Sciatic nerve (tissue), 2 donors: ENCODE results near the gene NDUFC2. TPM values are rescaled to one million over a fixed set of nuclear protein-coding genes. Genes with fewer than 3 reads are reported as not detected.
"Not testable (repeated sequence)": the region's sequence is repeated elsewhere in the genome, so short reads cannot be mapped to it uniquely, and the experiment has no call there.

Experiments
- ATAC-seq: fragments of 200-7000 bp; cut with Tn5 transposase; one replicate; pipeline ENCODE4 v1.9.1; 2020; ENCODE audit warnings: mild to moderate bottlenecking, moderate library complexity
- DNase-seq: peaks from one replicate; pipeline ENCODE4 v3.0.0-alpha.2; 2020; ENCODE audit warnings: low spot score
- intact Hi-C: fragments of 100-400 bp; cut with DNase I; formaldehyde crosslinking; loops from one replicate; pipeline ENCODE4 v1.14.2; 2022
- total RNA-seq: library from RNA; stranded (reverse); fragmentation: NEBNext Ultra II Directional; extraction: Animal tissue kit (Norgen Biotek cat#: 25700); gene quantifications from one replicate; pipeline ENCODE4 v1.2.1, GENCODE V29; 2021
- donor health status: DM: no; HTN: no; CAD: no.
- donor health status: DM: no; HTN: no; CAD: no.

Gene NDUFC2
- total RNA-seq, 1 donor from 2014 or later: 123 TPM

DNA sequence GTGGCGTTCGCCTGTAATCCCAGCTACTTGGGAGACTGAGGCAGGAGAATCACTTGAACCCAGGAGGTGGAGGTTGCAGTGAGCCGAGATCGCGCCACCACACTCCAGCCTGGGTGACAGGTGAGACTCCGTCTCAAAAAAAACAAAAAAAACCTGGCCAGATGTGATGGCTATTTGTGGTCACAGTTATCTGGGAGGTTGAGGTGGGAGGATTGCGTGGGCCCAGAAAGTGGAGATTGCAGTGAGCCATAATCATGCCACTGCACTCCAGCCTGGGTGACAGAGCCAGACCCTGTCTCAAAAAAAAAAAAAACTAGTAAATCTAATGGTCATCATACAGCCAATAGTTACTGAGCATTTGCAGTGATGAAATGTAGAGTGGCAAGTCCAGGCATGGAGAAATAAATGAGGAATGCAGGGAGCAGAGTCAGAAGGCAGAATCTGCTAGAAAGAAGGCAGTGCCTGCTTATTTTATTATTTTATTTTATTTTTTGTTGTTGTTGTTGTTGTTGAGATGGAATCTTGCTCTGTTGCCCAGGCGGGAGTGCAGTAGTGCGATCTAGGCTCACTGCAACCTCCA lies 19.8 kb downstream of the NDUFC2 start:
- intact Hi-C loops, ATAC-seq, DNase-seq: not testable (repeated sequence)

DNA sequence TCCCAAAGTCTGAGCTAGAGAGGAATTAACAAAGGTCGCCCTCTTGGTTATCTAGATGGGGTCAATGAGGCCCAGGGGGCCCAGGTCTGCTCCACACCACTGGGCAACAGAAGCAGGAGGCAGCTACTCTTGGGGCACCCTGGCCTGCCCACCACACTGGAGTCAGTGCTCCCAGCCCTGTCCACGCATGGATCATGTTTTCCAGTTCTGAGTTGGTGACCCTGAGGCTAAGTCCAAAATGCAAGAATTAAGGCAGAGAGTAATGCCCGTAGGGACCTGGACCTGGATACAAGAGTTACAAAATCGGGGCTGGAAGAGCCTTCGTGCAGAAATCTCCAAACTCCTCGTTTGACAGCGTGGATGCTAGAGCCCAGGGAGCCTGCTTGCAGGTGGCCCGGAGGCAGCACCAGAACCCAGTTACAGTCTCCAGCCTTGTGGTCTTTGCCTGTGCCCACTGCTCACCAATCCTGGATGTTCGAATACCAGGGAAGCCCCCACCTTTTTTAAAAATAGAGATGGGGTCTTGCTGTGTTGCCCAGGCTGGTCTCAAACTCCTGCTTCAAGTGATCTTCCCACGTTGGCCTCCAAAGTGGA lies 22.1 kb downstream of the NDUFC2 start:
- intact Hi-C loops: no loop called here
- DNase-seq (no peak), ATAC-seq (no peak)

DNA sequence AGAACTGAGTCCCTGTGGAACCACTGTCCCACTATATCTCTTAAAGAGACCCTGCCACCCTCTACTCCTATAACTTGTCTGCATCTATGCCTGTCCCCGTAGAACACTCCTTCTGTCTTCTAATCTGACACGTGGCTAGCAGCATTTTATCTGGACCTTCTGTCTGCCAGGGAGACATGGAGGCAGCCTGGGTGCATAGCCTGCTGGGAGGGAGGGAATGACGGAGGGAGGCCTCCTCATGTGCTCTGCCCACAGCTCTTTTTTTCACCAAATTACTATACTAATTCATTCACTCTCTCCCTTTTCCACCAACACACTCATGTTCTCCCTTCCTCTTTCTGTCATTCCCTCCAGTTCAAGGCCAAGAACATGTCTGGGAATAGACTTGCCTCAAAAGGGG lies 23.6 kb downstream of the NDUFC2 start:
- DNase-seq: no peak
- intact Hi-C loops: no loop called here
- ATAC-seq: no peak

DNA sequence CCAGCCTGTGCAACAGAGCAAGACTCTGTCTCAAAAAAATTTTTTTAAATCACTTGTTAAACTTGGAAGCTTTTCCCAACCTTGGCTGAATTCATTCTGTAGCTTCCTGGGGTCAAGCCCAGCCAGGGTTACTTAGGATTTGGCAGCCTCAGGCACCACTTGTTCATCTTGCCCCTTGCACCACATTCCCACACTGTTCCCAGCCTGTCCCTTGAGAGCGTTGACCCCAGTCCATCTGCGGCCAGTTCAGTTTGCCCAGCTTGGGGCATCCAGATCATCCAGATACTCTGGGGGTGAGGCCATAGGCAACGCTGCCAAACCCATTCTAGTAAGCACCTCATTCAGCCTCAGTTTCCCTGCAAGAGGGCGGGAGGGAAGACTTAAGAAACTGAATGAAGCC lies 24.7 kb downstream of the NDUFC2 start:
- intact Hi-C loops: no loop called here
- peak; percentile 36 for ATAC-seq
- no peak for DNase-seq

DNA sequence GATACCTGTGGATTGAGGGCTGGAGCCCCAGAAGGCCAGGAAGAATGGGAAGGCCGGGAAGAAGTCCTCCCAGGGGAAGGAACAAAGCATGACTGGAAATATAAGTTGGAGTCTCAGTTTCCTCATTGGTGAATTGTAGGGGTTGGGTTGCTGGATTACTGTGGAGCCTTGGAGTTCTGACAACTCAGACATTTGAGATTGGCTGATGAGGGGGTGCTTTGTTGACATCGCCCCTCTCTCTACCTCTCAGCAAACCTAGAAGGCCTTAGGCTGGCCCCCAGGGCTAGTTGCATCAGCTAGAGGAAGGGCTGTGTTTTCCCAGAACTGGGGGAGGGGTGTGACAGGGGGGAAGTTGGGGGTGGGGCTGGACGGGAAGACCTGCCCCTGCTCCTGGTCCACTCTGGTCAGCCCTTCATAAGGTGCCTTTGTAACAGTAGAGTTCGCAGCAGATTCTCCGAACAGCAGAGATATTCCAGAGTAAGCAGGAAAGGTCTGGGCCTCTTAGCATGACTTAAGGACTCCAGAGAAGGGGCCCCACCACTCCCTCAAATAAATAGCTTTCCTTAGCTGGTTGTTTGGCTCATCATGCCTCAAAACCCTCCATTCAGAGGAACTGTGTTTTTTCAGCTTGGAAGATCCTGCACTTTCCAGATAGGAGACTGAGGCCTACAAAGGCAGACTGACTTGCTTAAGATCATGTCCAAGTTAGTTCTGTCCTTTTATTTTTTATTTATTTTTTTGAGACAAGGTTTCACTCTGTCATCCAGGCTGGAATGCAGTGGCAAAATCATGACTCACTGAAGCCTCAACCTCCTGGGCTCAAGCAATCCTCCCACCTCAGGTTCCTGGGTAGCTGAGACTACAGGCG lies 28.5 kb downstream of the NDUFC2 start:
- intact Hi-C loops: no loop called here
- ATAC-seq: no peak
- DNase-seq: no peak

DNA sequence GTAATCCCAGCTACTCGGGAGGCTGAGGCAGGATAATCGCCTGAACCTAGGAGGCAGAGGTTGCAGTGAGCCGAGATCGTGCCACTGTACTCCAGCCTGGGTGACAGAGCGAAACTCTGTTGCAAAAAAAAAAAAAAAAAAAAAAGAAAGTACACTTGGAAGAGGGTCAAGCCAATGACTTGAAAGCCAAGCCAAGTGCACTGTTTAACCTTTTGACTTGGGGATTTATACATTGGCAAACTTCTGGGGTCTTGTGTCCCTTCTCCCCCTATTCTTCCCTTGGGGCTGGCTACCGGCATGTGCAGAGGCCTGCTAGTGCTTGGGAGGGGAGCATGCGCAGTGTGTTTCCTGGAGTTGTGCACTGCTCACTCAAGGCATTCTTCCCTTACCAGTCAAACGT lies 30.3 kb downstream of the NDUFC2 start:
- intact Hi-C loops: loop anchor here (10.0 kb wide), 1 partner anchor 55 kb away; the partner anchor contains the start of gene INTS4
- ATAC-seq (no peak), DNase-seq (no peak)

DNA sequence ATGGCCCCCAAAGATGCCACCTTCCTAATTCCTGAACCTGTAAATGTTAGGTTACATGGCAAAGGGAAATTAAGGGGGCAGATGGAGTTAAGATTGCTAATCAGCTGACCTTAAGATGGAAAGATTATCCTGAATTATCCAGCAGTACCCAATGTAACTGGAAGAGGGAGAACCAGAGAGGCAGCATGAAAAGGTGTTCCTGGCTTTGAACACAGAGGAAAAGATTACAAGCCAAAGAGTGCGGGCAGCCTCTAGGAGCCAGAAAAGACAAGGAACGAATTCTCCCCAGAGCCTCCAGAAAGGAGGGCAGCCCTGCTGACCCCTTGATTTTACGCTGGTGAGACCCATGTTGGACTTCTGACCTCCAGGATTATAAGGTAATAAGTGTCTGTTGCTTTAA lies 31.1 kb downstream of the NDUFC2 start:
- intact Hi-C loops: loop anchor here (10.0 kb wide), 1 partner anchor 54 kb away; the partner anchor contains the start of gene INTS4
- DNase-seq (no peak), ATAC-seq (no peak)

DNA sequence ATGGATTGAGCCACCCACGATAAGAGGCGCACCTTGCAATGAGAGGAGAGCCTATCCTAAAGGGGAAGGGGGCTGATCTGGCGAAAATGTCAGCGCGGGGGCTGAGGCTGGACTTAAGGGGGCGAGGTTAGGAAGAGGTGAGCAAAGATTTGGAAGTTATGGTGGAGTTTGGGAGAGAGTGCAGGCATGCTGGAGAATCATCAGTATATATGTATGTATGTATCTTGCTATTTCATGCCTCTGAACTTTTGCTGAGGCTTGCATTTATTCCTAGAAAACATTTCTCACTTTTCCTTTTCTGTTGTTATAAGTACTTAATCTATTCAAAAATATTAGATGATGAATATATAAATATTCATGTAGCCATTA lies 33.2 kb downstream of the NDUFC2 start:
- DNase-seq (no peak), ATAC-seq (no peak)
- intact Hi-C loops: loop anchor here (10.0 kb wide), 1 partner anchor 52 kb away; the partner anchor contains the start of gene INTS4

DNA sequence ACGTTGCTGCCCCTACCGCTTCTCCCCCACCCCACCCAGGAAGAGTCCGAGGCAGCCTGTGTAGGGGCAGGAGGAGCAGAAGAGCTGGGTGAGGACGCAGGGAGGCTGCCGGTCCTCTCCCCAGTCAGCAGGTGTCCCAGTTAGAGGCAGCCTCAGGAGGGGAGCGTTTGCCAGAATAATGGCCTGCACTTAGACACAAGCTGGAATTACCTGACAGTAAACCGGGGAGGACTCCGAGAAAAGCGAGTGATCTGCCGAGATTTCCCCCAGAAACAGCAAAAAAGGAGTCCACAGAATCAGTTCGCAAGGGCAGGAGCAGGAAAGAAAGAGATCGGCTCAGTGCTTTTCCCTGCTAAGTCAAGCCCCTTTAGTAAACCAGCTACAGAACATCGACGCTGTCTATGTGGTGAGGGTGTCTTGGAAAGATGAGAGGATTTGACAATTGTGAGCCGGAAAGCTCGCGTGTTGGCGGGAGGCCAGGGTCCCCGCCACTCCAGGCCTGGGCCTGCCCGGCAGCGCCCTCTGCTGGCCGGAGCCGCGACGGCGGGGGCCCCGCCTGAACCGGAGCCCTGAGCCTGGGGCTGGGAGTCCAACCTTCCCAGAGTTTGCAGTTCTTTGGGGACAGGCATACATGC lies 33.7 kb downstream of the NDUFC2 start:
- DNase-seq (peak; percentile 90), ATAC-seq (peak; percentile 92)
- intact Hi-C loops: loop anchor here (10.0 kb wide), 1 partner anchor 51 kb away; the partner anchor contains the start of gene INTS4

DNA sequence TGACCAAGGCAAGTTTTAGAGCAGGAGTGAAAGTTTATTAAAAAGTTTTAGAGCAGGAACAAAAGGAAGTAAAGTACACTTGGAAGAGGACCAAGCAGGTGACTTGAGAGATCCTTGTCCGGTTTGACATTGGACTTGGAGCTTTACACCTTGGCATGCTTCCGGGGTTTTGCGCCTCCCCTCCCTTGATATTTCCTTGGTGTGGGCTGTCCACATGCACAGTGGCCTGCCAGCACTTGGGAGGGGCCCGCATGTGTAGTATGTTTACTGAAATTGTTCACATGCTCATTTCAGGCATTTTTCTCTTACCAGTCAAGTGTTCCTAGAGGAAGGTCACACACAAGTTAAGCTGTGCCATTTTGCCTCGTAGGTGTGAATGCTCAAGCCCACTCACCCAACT lies 35.0 kb downstream of the NDUFC2 start:
- ATAC-seq: no peak
- intact Hi-C loops: loop anchor here (10.0 kb wide), 1 partner anchor 50 kb away; the partner anchor contains the start of gene INTS4
- DNase-seq: no peak

DNA sequence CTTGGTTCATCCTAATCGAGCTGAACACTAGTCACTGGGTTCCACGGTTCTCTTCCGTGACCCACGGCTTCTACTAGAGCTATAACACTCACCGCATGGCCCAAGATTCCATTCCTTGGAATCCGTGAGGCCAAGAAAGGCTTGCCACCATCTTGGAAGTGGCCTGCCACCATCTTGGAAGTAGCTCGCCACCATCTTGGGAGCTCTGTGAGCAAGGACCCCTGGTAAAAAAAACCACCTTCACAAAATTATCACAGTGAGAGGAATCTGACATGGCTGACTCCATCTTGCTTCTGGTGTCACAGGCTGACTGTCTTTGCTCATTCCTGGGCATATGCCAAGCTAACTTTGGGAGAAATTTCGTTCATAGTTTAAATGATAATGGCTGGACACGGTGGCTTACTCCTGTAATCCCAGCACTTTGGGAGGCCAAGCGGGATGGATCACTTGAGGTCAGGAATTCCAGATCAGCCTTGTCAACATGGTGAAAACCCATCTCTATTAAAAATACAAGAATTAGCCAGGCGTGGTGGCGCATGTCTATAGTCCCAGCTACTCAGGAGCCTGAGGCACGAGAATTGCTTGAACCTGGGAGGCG lies 37.7 kb downstream of the NDUFC2 start:
- intact Hi-C loops: loop anchor here (10.0 kb wide), 1 partner anchor 47 kb away; the partner anchor contains the start of gene INTS4
- DNase-seq (no peak), ATAC-seq (no peak)

DNA sequence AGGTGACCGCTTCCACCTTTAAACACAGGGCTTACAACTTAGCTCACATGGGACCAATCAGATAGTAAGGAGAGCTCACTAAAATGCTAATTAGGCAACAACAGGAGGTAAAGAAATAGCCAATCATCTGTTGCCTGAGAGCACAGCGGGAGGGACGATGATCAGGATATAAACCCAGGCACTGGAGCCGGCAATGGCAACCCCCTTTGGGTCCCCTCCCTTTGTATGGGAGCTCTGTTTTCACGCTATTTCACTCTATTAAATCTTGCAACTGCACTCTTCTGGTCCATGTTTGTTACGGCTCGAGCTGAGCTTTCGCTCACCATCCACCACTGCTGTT lies 38.3 kb downstream of the NDUFC2 start:
- not testable (repeated sequence) for DNase-seq, ATAC-seq
- intact Hi-C loops: loop anchor here (10.0 kb wide), 1 partner anchor 47 kb away; the partner anchor contains the start of gene INTS4

DNA sequence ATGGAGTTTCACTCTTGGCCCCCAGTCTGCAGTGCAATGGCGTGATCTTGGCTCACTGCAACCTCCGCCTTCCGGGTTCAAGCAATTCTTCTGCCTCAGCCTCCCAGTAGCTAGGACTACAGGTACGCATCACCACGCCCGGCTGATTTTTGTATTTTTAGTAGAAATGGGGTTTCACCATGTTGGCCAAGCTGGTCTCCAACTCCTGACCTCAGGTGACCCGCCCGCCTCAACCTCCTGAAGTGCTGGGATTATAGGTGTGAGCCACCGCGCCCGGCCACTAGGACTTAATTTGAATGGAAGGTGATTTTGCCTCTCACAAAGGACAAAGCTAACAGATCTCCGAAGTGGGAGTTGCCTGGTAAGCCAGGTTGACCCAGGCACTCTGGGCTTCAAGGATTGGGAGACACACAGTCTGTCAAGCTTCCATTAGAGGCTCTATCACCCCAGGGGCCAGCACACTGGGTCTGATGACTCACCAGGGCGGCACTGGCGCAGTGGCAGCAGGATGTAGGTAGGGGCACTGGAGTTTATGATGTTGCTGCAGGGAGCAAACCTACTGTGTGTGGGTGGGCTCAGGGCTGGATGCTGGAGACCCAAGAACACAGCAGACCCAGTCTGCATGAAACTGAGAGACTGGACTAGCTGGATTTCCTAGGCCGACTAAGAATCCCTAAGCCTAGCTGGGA lies 38.8 kb downstream of the NDUFC2 start:
- no peak for DNase-seq
- intact Hi-C loops: loop anchor here (10.0 kb wide), 1 partner anchor 46 kb away; the partner anchor contains the start of gene INTS4
- no peak for ATAC-seq

DNA sequence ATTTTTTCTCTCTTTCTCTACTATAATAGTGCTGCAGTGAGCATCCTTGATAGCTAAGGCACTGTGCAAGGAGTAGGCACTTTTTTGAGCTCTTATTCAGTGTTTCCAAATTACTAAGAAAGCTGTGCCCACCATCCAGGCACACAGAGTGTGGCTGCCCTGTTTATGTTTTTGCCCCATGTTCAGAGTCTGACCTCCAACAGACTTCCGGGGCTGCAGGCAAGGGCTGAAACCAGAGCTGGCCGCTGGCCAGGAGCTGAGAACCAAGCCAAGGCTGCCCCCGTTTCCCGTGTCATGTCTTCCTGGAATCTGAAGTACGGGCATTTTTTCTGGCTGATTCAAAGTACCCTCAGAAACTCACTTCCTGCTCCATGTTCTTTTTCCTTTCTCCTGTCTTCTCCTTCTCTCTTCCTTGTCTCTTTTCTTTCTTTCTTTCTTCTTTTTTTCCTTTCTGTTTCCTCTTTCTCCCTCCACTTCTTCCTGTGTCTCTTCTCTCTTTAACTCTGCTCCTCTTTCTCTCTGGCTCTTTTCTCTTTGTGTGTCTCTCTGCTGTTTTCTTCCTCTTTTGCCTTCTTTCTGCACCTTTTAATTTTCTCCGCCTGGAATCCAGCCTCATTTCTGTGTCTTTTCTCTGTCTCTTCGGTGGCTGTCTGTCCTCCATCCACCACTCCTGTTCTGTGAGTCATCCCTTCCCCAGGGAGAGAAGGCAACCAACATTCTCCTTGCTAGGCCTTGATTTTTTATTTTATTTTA lies 39.6 kb downstream of the NDUFC2 start:
- peak; percentile 84 for DNase-seq
- intact Hi-C loops: loop anchor here (10.0 kb wide), 1 partner anchor 45 kb away; the partner anchor contains the start of gene INTS4
- peak; percentile 73 for ATAC-seq

DNA sequence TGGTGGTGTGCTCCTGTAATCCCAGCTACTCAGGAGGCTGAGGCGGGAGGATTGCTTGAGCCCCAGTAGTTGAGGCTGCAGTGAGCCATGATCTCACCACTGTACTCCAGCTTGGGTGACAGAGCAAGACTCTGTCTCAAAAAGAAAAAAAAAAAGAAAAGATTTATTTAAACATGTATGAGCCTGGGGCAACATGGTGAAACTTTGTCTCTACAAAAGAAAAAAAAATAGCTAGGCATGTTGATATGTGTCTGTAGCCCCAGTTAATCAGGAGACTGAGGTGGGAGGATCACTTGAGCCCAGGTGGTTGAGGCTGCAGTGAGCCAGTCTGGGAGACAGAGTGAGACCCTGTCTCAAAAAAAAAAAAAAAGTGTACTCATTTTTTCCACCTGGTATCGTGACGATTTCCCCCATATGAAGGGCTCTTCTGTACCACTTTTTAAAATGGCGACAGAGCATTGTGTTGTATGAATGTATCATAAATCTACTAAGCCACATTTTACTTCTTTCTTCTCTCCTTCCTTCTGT lies 40.2 kb downstream of the NDUFC2 start:
- DNase-seq (no peak), ATAC-seq (no peak)
- intact Hi-C loops: no loop called here

DNA sequence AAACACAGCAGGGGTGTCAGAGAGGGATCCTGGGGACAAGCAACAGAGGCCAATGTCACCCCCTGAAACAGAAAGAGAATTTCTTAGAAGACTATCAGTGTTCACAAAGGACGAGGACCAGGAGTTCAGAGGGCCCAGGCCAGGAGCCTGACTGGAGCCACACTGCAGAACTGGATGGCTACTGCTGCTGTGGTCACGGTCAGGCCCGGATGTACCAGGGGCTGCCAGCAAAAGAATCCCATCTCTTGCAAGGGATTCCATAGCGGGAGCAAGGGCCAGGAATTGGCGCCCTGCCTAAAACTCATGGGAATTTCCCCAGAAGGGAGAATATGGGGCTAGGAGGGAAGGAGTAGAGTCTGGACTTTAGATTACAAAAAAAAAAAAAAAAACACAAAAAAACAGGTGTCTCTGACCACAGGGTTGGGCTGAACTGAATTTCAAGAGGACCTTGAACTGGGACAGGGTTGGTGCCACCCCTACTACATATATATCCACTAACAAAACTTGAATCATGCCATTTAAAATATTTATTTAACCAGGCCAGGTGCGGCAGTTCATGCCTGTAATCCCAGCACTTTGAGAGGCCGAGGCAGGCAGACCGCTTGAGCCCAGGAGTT lies 40.9 kb downstream of the NDUFC2 start:
- DNase-seq: peak; percentile 65

More for the DNA sequence above, 40.9 kb downstream of the NDUFC2 start:
- no peak for ATAC-seq
- intact Hi-C loops: no loop called here
